ENCODE measurements around the gene CREB5.
A peak's percentile ranks its signal among the peaks of the same experiment; 100 is the strongest.
"Not testable (repeated sequence)": the region's sequence is repeated elsewhere in the genome, so short reads cannot be mapped to it uniquely, and the experiment has no call there.

Gene CREB5

DNA sequence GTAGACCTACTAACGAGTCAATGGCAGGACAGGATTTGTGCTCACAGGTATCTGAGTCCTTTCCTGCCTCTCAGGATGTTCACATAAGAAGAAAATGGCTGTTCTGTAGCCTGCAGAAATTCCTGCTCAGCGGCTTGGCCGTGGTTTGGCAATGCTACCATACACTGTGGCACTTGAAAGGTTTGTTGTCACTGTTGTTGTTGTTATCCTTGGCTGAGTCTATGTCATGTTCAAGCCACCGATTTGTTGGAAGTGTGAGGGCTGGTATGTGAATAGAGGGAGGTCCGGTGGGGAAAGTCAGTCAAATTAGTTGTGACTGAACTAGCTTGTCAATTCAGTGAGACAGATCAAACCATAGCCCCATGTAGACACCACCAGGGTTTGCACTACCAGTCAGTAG lies 345.9 kb downstream of the CREB5 start:
- no peak for DNase-seq

DNA sequence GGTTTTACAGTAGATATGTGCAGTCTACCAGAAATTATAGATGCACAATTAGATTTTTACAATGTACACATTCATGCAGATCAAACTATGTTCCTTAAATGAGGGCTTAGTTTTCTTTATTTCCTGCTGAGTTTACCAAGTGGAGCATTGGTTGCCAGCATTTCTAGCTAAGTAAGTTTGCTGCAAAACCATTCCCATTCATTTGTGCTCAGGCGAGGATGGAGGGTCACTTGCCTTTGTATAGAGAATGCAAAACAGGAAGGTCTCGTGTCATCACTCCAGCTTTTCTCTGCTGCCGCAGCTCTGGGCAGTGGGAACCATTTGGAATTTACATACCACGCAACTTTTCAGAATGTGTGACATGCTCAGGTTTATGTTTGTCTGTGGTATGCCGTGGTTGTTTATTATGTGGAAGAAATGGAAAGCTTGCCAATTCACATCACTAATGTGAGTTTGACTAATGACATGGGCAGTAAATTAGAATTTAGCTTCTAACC lies 347.2 kb downstream of the CREB5 start:
- DNase-seq = no peak

DNA sequence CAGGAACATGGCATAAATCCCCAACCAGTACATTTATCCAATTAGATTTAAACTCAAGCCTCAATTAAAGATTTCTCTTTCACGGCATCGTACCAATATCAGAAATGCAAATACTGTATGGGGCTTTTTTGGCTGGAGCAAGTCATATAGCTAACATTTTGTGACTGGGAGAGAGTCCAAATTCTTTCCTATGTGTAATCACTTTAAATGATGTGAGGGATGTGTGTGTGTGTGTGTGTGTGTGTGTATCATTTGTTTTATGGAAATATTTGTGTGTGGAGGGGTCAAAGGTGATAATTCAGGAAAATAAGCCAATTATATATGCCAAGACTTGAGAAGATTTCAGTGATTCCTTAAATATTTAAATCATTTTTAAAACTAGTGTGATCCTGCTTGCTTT lies 349.2 kb downstream of the CREB5 start:
- DNase-seq = no peak

DNA sequence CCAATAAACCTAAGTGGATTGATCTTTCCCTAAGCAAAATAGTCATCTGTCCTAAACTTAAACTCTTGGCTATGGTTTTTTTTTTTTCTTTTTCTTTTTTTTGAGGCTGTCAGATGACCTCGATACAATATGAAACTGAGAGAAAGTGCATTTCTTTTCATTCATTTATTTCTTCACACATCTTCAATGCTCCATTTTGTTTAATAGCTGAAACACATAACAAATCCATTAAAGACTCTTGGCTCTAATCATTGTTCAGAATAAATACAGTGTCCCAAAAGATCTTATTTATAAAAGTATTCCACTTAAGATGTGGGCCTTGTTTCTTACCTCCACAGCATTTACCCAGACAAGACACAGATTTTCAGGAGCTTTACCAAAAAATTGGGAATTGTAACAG lies 350.3 kb downstream of the CREB5 start:
- no peak for DNase-seq

DNA sequence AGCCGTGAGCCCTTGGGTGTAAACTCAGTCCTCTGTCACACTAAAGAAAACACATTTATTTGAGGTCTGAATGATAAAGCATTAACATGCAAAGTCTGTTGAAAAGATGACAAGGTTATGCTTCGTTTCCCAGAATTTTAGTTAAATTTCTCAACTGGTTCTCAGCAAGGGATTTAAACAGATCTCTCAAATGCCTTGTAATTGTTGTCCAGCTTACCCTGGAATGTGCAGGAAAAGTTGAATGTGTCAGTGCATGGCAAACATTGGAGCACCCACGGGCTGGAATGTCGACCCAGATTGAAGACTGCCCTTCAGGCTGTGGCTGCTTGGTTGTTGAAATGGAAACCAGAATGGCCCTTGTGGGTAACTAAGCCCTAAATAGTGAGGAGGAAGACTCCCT lies 354.0 kb downstream of the CREB5 start:
- DNase-seq = no peak

DNA sequence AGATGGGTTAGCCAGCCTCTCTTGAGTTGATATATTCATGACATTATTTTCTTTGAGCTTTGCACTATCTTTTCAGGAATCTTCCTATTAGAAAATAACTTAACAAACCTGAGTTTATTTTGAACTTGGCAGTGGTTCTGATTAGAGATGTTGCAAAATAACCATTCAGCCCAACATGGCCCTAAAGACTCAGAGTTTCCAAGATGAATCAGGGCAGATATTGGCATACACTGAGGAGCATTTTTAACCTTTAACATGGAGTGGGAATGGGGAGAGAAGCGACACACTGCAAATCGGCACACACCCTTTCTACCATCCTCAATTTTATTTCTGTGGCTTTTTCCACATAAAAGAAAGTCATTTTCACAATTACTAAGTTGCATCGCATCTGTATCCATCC lies 355.0 kb downstream of the CREB5 start:
- DNase-seq = no peak

DNA sequence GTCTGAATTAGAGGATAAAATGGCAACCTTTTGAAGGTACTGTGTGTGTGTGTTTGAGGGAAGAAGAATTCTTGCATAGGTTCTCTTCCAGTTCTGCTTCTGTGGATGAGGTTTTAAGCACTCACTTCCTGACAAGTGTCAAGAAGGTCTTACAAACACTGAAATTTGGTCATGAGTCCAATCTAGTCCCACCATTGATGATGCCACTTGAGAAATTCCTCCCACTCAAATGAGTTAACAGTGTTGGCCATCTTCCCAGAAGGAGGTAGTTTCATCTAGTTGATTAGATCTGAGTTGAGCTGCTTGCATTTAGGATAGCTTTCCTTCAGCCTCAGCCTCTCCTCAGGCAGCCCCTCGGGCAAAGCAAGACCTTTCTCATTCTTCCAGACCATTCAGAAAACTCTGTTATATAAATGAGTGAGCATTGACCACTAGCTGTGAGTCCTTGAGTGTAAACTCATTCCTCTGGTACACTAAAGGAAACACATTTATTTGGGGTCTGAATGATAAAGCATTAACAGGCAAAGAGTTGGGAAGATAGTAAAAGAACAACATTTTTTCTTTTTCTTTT lies 356.3 kb downstream of the CREB5 start:
- DNase-seq = no peak

DNA sequence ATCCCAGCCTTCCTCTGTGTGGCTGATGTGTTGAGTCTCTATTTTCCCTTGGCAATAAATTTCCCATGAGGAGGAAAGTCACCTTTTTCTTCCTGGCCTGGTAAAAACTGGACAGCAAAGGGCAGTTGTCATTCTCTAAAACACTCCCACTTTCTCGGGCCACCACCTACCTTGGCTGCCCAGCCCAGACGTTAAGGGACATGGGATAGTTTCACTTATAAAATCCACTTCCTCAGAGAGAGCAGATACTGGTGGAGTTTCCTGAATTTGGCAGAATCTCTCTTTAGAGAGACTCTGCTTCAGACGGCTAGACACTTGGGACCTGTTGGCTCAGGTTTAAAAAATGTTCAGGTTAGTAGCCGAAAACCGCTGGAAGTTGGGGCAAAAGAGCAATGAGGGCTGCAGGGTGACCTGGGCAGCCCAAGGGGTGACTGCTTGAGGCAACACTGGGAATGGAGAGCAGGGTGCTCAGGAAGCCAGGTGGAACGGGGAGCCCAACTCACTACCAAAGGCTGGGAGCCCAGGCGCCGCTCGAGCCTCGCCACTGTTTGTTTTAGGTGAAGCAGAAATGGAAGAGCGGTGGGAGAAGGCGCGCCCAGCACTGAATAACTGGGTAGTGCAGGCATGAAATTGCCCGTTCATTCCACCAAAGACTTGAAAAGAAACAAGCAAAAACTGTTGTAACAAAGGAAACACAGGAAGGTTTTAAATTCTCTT lies 359.7 kb downstream of the CREB5 start:
- no peak for DNase-seq

DNA sequence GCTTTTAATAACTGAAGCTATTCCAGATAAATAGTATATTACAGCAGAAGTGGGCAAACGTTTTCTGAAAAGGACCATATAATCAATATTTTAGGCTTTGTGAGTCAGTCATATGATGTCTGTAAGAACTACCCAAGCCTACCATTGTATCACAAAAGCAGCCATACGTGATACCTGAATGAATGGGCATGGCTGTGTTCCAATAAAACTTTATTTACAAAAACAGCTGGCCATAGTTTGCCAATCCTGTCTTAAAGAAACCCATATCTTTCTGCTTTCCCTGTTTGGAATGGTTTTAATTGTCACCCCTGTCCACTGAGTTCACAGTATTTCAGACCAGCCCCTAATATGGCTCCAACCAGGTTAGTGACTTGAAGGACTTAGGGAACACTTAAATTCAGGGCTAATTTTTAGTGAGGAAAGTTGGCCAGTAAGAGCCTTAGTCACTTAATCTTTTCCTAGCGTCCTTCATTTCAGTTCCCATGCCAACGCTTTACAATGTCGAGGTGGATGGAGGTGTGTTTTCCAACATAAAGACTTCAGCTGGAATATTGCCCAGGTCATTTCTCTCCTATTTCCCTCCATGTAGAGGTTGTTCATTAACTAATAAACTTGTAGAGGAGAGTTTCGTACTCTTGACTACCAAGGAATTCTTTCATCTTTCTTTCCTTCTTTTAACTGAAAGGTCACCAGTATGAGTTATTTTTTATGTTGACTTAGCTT lies 361.3 kb downstream of the CREB5 start:
- no peak for DNase-seq

DNA sequence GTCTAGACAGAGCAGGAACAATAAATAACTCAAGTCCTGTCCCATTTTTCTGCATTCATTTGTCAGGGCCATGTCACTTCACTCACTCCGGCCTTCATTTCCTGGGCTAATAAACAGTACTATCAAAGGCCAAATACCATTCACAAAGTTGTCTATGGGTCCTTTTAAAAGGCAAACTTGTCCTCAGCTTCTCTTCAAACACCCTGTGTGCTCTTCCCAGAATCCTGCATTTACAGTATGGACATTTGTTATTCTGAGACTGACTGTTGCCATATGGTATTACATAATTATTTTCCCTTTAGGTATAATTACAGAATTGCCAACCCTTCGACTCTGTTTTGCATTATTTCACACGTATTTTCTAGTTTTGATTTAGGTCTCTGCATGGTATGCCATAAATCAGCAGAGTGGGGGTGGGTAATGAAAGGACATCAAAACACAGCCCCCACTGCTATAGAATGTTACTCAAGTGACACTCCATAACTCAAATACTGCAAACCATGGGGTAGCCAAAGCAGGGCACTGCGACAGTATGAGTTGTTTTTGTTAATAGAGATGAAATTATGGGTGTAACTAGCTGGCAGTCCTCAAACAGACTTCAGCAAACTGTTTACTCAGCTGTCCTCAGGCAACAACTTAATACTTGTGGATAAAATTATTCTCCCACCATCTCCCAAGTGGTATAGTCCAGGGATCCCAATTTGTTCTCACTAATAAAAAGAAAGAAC lies 362.1 kb downstream of the CREB5 start:
- peak; percentile 84 for DNase-seq

DNA sequence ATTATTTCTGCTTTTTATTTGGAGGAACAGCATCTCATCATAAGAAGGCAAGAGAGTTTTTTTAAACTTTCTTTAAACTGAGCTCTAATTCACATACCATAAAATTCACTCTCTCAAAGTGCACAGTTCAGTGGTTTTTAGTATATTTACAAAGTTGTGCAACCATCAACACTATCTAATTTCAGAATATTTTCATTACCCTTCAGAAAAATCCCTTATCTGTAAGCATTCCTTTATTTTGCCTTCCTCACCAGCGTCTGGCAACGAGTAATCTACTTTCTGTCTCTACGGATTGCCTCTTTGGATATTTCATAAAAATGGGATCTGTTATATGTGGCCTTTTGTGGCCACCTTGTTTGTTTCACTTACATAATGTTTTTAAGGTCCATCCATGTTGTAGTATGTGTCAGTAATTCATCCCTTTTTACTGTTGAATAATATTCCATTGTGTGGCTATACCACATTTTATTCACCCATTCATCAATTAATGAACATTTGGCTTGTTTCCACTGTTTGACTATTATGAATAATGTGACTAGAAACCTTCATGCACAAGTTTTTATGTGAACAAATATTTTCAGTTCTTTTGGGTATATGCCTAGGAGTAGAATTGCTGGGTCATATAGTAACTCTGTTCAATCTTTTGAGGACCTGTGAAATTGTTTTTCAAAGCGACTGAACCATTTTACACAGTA lies 364.3 kb downstream of the CREB5 start:
- no peak for DNase-seq

DNA sequence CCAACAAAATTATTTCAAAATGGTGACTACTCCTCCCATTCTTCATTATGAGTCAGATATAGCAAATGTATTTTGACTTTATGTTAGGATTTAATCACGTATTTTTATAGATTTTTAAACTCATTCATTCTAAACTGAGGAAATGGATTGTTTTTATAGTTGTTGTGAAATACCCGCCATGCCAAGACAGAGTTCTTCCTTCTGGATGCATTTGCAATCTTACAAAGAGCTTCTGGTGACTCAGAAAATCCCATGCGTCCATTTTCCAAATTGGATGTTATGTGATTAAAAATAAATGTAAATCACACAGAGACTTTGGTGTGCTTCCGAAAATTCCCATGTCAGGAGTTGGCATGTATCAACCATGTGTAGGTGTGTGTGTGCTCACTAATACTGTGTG lies 366.5 kb downstream of the CREB5 start:
- no peak for DNase-seq

DNA sequence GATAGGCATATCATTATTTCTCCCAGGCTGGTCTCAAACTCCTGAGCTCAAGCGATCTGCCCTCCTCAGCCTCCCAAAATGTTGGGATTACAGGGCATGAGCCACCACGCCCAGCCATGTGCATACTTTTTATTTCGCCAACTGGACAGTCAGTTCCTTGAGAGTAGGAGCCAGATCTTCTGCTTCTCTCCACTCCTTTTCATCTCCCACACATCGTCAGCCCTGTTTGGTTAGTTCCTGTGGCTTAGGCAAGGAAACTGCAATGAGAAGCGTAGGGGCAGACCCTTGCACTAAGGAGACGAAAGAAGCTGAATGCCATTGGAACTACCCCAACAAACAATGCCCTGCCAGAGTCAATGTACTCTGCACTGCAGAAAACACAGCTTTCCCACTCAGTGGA lies 367.6 kb downstream of the CREB5 start:
- no peak for DNase-seq

DNA sequence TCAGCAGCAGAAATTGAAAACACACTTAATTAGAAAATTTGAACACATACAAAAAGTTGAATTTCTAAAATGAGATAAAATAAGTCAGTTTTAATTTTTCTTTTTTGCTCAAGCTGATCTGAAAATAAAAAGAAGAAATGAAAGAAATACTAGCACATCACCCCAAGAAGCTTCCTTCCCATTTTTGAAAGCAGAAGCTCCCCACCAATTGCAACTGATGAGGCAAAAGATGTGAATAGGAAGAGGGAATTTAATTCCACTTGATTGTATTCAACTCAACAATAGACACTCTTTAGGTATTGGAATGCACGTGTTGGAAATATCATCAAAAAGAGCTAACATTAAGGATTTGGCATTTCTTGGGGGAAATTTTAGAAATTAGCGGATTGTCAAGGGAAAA lies 370.0 kb downstream of the CREB5 start:
- DNase-seq = no peak

DNA sequence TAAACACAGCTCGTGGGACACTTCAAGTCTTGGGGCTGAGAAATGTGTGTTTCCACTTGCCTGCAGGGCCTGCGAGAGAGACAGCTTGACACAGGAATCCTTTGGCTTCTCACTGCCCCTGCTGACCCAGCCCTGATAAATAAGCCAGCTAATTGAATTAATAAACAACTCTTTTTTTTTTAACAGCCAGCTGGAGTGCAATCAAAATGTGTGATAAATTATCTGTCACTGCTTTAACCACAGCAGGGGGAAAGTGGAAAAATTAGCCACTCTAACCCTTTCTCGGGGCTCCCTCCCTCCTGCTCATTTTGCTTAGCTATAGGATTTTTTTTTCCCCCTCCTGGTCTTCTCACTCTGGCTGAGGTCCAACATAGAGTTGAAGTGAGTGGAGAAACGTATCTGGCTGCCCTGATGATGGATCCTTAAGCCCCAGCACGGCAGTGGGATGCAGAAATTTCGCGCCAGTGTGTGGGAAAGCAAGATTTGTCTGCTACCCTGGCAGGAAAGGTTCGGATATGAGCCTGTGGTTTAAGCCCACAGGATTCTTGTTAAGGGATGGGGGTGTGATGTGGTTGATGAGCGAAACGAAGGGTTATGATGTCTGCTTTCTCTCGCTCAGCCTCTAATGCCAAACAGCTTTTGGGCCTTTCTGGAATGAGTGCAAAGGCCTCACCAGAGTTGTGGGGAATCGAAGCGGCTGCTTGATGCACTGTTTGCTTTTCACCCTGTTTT lies 372.0 kb downstream of the CREB5 start:
- DNase-seq = peak; percentile 70

DNA sequence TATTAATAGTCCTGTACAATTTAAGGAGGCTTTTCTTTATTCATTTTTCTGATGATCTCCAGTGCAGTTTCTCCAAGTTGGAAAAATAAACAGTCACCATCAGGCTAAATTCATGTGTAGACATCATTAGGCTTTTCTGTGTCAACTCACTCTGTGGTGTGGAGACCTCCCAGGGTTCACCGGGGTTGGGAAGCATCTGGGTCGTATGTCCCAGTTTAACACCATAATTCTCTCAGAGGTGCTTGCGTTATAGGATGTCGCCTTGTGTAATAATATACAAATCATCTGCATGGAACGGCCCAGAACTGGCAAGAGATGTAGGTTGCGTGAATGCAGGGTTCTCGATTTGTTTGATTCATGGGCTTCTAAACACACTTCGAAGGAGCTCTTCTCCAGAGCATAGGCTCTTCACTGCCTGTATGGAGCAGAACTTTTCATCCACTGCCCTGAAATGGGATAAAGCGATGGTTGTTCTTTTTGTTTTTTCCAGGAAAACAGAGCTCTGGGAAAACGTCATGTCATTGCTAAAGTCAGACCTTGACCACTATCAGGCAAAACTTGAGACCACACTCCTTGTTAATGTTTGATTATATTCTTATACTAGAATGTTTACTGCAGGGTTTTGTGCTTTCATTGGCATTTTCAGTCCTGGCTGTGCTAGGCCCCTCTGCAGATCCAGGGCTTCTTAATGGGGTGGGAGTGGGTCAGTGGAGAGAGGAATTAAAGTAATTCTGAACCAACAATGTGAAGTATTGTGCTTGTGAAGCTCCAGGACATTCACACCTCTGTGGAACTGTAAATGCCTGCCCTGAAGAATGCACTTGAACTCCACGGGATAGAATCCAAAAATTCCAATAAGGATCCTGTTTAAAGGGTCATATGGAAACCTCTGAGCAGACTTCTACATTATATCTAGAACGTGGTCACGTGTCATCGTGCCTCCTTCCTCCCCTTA lies 373.0 kb downstream of the CREB5 start:
- DNase-seq = peak; percentile 31

DNA sequence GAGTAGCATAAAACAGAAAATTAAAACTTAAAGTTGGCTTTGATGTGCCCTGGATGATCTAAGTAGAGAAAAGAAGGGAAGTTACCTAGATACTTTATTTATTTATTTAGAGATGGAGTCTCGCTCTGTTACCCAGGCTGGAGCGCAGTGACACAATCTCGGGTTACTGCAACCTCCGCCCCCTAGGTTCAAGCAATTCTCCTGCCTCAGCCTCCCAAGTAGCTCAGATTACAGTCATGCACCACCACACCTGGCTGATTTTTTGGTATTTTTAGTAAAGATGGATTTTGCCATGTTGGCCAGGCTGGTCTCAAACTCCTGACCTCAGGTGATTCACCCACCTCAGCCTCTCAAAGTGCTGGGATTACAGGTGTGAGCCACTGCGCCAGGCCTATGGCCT lies 373.8 kb downstream of the CREB5 start:
- not testable (repeated sequence) for DNase-seq

DNA sequence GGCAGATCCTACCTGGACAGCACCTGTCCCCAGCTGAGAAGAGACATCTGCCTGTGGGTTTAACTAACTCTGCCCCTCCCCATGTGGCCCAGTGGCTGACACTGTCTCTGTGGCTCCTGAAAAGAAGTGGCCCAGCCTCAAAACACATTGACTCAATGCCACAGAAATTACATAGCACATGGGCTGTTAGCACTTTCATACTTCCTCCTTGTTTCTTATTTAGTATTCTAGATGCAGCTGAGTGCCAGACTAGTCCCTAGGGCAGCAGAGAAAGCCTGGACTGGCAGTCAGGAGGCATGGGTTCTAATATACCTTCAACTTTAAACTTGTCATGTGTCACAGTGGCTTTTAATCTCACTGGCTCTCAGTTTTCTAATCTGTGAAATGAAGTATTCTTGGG lies 374.8 kb downstream of the CREB5 start:
- DNase-seq = peak; percentile 59

DNA sequence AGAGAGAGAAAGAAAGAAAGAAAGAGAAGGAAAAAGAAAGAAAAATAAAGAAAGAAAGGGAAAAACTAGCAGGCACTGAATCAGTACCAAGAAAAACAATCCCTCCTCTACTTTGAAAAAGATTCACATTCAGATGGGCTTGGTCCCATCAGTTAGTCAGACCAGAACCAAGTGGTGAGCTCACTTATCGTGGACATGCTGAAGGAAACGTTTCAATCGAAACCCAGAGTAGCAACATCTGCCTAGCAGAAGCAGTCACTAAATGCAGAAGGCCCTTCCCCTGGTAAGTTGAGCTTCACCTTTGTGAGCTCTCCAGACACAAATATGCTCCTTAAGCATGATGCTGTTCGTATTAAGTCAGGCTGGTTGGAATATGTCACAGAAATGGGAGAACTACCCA lies 378.1 kb downstream of the CREB5 start:
- DNase-seq = no peak

DNA sequence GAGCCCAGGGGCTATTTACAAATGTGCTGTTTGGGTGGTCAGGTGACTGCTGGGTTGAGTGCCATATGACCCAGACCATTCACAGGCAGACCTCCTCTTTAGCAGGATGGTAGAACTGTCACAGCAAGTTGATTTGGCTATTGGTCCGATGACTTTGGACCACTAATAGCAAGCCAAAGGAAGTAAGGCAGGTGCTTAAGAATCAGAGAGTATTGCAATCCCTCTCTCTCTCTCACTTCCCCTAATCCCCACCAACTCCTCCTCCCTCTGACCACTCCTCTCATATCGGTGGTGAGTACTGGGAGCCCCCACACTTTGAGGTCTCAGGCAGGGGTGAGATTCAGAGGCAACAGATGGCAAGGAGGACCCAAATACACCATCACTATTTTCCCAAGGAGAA lies 380.5 kb downstream of the CREB5 start:
- DNase-seq = no peak
